SK-N-SH (cell line): Measurements from ENCODE around the gene PYY. TPM values are rescaled to one million over a fixed set of nuclear protein-coding genes. Genes with fewer than 3 reads are reported as not detected.

ENCODE experiments used
- CTCF ChIA-PET: fragments of 300-600, 350-600 bp; formaldehyde crosslinking; extraction: SDS; loops from one replicate; lab custom pipeline; 2021; lab: Yijun Ruan, JAX
- POLR2A ChIA-PET: fragments of 350-600 bp; sonication (Branson Sonifier 250); formaldehyde crosslinking; extraction: SDS; loops from one replicate; lab custom pipeline; 2020; ENCODE audit warnings: antibody characterized with exemption, inconsistent platforms; lab: Yijun Ruan, JAX
- DNase-seq: peaks from one replicate; pipeline ENCODE4 v3.0.0; 2012
- H2AFZ ChIP-seq: fragments of 200-600 bp; sonication (generic); 2 replicates; pipeline ENCODE4 v1.8.1; 2016; ENCODE audit warnings: antibody characterized with exemption, mild to moderate bottlenecking, low read depth
- H3F3A ChIP-seq: fragments of 200-600 bp; sonication (generic); replicated peaks from 2 replicates; pipeline ENCODE3; 2016; ENCODE audit warnings: antibody characterized with exemption, mild to moderate bottlenecking; ENCODE audit not compliant: insufficient read depth
- H3K27ac ChIP-seq, 2 experiments: fragments of 200-500 bp in 1 of 2; fragments of 200-600 bp in 1 of 2; sonication (Bioruptor generic) in 1 of 2; sonication (generic), shearing (Covaris generic) in 1 of 2; 2 replicates each; pipeline versions ENCODE4 v1.5.1 to v1.6.1; 2014 to 2016; ENCODE audit warnings: low read depth in 2 of 2, inconsistent platforms in 1 of 2, low read length in 1 of 2, mild to moderate bottlenecking in 1 of 2, mixed read lengths in 1 of 2
- H3K27me3 ChIP-seq: fragments of 200-600 bp; sonication (generic), shearing (Covaris generic); 2 replicates; pipeline ENCODE4 v1.6.1; 2016; ENCODE audit warnings: mixed run types; ENCODE audit not compliant: insufficient read depth
- H3K36me3 ChIP-seq, 2 experiments: fragments of 200-500 bp in 1 of 2; fragments of 200-600 bp in 1 of 2; sonication (Bioruptor generic) in 1 of 2; sonication (generic) in 1 of 2; replicated peaks in 1 of 2; 2 replicates each; pipeline versions ENCODE3 to v1.5.1; 2014 to 2016; ENCODE audit warnings: low read length in 1 of 2, mild to moderate bottlenecking in 1 of 2; ENCODE audit not compliant: insufficient read depth in 2 of 2, control insufficient read depth in 1 of 2
- H3K4me1 ChIP-seq, 2 experiments: fragments of 200-500 bp in 1 of 2; fragments of 200-600 bp in 1 of 2; sonication (Bioruptor generic) in 1 of 2; sonication (generic), shearing (Covaris generic) in 1 of 2; 2 replicates each; pipeline versions ENCODE4 v1.5.1 to v1.6.1; 2014 to 2016; ENCODE audit warnings: low read depth in 1 of 2, low read length in 1 of 2, mixed run types in 1 of 2; ENCODE audit not compliant: insufficient read depth in 2 of 2, control insufficient read depth in 1 of 2
- H3K4me2 ChIP-seq: fragments of 200-600 bp; sonication (generic), shearing (Covaris generic); 2 replicates; pipeline ENCODE4 v1.6.1; 2017; ENCODE audit warnings: mixed run types
- H3K4me3 ChIP-seq, 2 experiments: fragments of 200-500 bp in 1 of 2; fragments of 200-600 bp in 1 of 2; sonication (Bioruptor generic) in 1 of 2; sonication (generic), shearing (Covaris generic) in 1 of 2; 2 replicates each; pipeline versions ENCODE4 v1.5.1 to v1.8.1; 2014 to 2016; ENCODE audit warnings: low read depth in 2 of 2, inconsistent platforms in 1 of 2, low read length in 1 of 2, mild to moderate bottlenecking in 1 of 2, mixed read lengths in 1 of 2, moderate library complexity in 1 of 2
- H3K79me2 ChIP-seq: fragments of 200-600 bp; sonication (generic); 2 replicates; pipeline ENCODE4 v1.8.1; 2017; ENCODE audit warnings: mild to moderate bottlenecking; ENCODE audit not compliant: insufficient read depth
- H3K9ac ChIP-seq: fragments of 200-600 bp; sonication (generic); 2 replicates; pipeline ENCODE4 v1.6.1; 2017; ENCODE audit warnings: mixed run types
- H3K9me2 ChIP-seq: fragments of 200-600 bp; sonication (generic); 2 replicates; pipeline ENCODE4 v1.6.1; 2017; ENCODE audit warnings: mixed run types
- H3K9me3 ChIP-seq: fragments of 200-600 bp; sonication (generic); 2 replicates; pipeline ENCODE4 v1.6.1; 2017; ENCODE audit warnings: mixed run types, mild to moderate bottlenecking, moderate library complexity
- H4K20me1 ChIP-seq: fragments of 200-600 bp; sonication (generic); 2 replicates; pipeline ENCODE4 v1.6.1; 2017; ENCODE audit warnings: mild to moderate bottlenecking, mixed run types; ENCODE audit not compliant: insufficient read depth
- CHD2 ChIP-seq: fragments of 150-350 bp; IDR thresholded peaks from 2 replicates; pipeline ENCODE4 v1.6.1; 2018; ENCODE audit warnings: low read length; ENCODE audit not compliant: partially characterized antibody
- ELF1 ChIP-seq: IDR thresholded peaks from 2 replicates; pipeline ENCODE4 v1.4.0; 2012
- EZH2phosphoT487 ChIP-seq: fragments of 200-600 bp; sonication (generic); IDR thresholded peaks from 2 replicates; pipeline ENCODE4 v1.6.1; 2017; ENCODE audit warnings: low read depth, mixed run types, mild to moderate bottlenecking, antibody characterized with exemption, moderate library complexity, borderline replicate concordance
- FOXM1 ChIP-seq: IDR thresholded peaks from 2 replicates; pipeline ENCODE4 v1.4.0; 2012; ENCODE audit warnings: low read depth, mild to moderate bottlenecking
- JUND ChIP-seq: IDR thresholded peaks from 2 replicates; pipeline ENCODE4 v1.4.0; 2012
- MEF2A ChIP-seq: IDR thresholded peaks from 2 replicates; pipeline ENCODE4 v1.4.0; 2012; ENCODE audit warnings: low read depth, borderline replicate concordance
- POLR2AphosphoS5 ChIP-seq: IDR thresholded peaks from 2 replicates; pipeline ENCODE4 v1.6.1; 2012; ENCODE audit warnings: low read depth, low read length
- RFX5 ChIP-seq: IDR thresholded peaks from 2 replicates; pipeline ENCODE4 v1.6.1; 2012; ENCODE audit warnings: mild to moderate bottlenecking, improper control_type of control experiment, low read length
- SIN3A ChIP-seq: IDR thresholded peaks from 2 replicates; pipeline ENCODE4 v1.6.1; 2012; ENCODE audit warnings: low read depth, mild to moderate bottlenecking, low read length, moderate library complexity, borderline replicate concordance
- SMC3 ChIP-seq: IDR thresholded peaks from 2 replicates; pipeline ENCODE4 v1.6.1; 2012; ENCODE audit warnings: low read depth, low read length, improper control_type of control experiment
- USF1 ChIP-seq: IDR thresholded peaks from 2 replicates; pipeline ENCODE4 v1.4.0; 2012; ENCODE audit warnings: low read depth, borderline replicate concordance
- YY1 ChIP-seq: IDR thresholded peaks from 2 replicates; pipeline ENCODE4 v1.4.0; 2012; ENCODE audit warnings: low read depth, mild to moderate bottlenecking
- WGBS: methylation state at CpG from one replicate; pipeline ENCODE4 v1.1.6; 2017; ENCODE audit warnings: low lambda C conversion rate; 5-methylcytosine and 5-hydroxymethylcytosine counted together
- polyA plus RNA-seq, 3 experiments: library from polyadenylated mRNA; depleted of rRNA; stranded (reverse); fragments of >200 nt; gene quantifications; 2 replicates each; pipeline ENCODE4 v1.2.3, GENCODE V29; 2012
- TF ChIP-seq, protein P1 (sequence below): IDR thresholded peaks from 2 replicates; pipeline ENCODE4 v1.6.1; 2012; ENCODE audit warnings: mild to moderate bottlenecking, low read depth, low read length, moderate library complexity
- TF ChIP-seq, protein P2 (sequence below): IDR thresholded peaks from 2 replicates; pipeline ENCODE4 v1.4.0; 2012; ENCODE audit warnings: low read depth, borderline replicate concordance
- TF ChIP-seq, protein P3 (sequence below): fragments of 200-600 bp; sonication (generic); IDR thresholded peaks from 2 replicates; pipeline ENCODE4 v1.6.1; 2017; ENCODE audit warnings: antibody characterized with exemption, mild to moderate bottlenecking, moderate library complexity

The PYY gene
- polyA plus RNA-seq, 1 of the 3 experiments (the other 2 are of a cell fraction): 0.21 TPM

DNA sequence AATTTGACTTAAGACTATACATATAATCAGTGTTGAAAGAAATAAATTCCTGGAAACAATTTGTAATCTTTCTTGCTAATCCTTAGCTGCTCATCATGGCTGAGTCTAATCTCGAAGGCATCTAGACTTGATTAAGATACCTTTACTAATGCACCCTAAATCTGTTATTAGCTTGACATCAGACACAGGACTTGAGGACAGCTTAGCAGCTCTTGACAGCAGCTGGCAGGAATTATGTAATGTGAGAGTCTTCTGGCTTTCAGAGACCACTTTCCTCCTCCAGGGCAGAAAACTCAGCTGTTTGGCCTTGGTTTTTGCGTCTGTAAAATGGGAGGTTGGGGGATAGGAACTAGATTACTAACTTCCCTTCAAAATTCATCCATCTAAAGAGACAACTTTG is 39.3 kb downstream of the PYY start (continued):
- TF ChIP-seq, protein P1, sequence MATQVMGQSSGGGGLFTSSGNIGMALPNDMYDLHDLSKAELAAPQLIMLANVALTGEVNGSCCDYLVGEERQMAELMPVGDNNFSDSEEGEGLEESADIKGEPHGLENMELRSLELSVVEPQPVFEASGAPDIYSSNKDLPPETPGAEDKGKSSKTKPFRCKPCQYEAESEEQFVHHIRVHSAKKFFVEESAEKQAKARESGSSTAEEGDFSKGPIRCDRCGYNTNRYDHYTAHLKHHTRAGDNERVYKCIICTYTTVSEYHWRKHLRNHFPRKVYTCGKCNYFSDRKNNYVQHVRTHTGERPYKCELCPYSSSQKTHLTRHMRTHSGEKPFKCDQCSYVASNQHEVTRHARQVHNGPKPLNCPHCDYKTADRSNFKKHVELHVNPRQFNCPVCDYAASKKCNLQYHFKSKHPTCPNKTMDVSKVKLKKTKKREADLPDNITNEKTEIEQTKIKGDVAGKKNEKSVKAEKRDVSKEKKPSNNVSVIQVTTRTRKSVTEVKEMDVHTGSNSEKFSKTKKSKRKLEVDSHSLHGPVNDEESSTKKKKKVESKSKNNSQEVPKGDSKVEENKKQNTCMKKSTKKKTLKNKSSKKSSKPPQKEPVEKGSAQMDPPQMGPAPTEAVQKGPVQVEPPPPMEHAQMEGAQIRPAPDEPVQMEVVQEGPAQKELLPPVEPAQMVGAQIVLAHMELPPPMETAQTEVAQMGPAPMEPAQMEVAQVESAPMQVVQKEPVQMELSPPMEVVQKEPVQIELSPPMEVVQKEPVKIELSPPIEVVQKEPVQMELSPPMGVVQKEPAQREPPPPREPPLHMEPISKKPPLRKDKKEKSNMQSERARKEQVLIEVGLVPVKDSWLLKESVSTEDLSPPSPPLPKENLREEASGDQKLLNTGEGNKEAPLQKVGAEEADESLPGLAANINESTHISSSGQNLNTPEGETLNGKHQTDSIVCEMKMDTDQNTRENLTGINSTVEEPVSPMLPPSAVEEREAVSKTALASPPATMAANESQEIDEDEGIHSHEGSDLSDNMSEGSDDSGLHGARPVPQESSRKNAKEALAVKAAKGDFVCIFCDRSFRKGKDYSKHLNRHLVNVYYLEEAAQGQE: no peak

GRCh38 chr17:43913584-43913983 is 40.2 kb downstream of the PYY start:
- ChIA-PET CTCF (interaction anchor here (1.2 to 8.8 kb wide), 6 partner anchors 9 to 83 kb away, joined by 3 to 80 read pairs (median 4); no protein-coding TSS in a partner anchor), POLR2A (no interaction called here)
- H3K9me2 ChIP-seq: no peaks in the 10 kb centered on the region
- no peak overlapping the region for H3K27ac ChIP-seq
- H2AFZ ChIP-seq: no peak overlapping the region
- H3K27me3 ChIP-seq: peaks cover 7% of the 10 kb centered on the region; the same call in 1 of the 2 replicates
- H3K36me3 ChIP-seq: no peaks in the 10 kb centered on the region
- H3K4me2 ChIP-seq: no peak overlapping the region
- no peak overlapping the region for H3K4me3 ChIP-seq
- H3F3A ChIP-seq: peaks cover 5% of the 10 kb centered on the region
- H4K20me1 ChIP-seq: no peaks in the 10 kb centered on the region
- no peak for TF ChIP-seq SIN3A
- TF ChIP-seq SMC3: no peak
- TF ChIP-seq, protein P2, sequence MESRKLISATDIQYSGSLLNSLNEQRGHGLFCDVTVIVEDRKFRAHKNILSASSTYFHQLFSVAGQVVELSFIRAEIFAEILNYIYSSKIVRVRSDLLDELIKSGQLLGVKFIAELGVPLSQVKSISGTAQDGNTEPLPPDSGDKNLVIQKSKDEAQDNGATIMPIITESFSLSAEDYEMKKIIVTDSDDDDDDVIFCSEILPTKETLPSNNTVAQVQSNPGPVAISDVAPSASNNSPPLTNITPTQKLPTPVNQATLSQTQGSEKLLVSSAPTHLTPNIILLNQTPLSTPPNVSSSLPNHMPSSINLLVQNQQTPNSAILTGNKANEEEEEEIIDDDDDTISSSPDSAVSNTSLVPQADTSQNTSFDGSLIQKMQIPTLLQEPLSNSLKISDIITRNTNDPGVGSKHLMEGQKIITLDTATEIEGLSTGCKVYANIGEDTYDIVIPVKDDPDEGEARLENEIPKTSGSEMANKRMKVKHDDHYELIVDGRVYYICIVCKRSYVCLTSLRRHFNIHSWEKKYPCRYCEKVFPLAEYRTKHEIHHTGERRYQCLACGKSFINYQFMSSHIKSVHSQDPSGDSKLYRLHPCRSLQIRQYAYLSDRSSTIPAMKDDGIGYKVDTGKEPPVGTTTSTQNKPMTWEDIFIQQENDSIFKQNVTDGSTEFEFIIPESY: no peak
- TF ChIP-seq POLR2AphosphoS5: no peak
- no peak for TF ChIP-seq MEF2A
- no peak for TF ChIP-seq FOXM1
- TF ChIP-seq CHD2: no peak
- no peak for TF ChIP-seq RFX5
- TF ChIP-seq YY1: no peak
- TF ChIP-seq JUND: no peak
- TF ChIP-seq, protein P3, sequence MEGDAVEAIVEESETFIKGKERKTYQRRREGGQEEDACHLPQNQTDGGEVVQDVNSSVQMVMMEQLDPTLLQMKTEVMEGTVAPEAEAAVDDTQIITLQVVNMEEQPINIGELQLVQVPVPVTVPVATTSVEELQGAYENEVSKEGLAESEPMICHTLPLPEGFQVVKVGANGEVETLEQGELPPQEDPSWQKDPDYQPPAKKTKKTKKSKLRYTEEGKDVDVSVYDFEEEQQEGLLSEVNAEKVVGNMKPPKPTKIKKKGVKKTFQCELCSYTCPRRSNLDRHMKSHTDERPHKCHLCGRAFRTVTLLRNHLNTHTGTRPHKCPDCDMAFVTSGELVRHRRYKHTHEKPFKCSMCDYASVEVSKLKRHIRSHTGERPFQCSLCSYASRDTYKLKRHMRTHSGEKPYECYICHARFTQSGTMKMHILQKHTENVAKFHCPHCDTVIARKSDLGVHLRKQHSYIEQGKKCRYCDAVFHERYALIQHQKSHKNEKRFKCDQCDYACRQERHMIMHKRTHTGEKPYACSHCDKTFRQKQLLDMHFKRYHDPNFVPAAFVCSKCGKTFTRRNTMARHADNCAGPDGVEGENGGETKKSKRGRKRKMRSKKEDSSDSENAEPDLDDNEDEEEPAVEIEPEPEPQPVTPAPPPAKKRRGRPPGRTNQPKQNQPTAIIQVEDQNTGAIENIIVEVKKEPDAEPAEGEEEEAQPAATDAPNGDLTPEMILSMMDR: no peak
- no peak for TF ChIP-seq USF1
- no peak for TF ChIP-seq ELF1
- TF ChIP-seq EZH2phosphoT487: no peak
- H3K9me3 ChIP-seq: no peaks in the 10 kb centered on the region
- no peak overlapping the region for H3K9ac ChIP-seq
- H3K79me2 ChIP-seq: no peaks in the 10 kb centered on the region
- H3K4me1 ChIP-seq: peaks cover 0 to 7% of the 10 kb centered on the region in 2 experiments; a peak in 1 of 4 replicates
- WGBS: 49% methylated on average over 5 of the region's 6 CpGs
- DNase-seq: no peak
